Hematopoietic multipotent progenitor cell treated with erythropoietin and hydrocortisone succinate and interleukin-3 and kit ligand, for 17 days (in vitro differentiated cells): ENCODE data around the gene MAN2A2.

Experiments used
- DNase-seq: peaks from one replicate; pipeline ENCODE4 v3.0.0-alpha.2; 2015; ENCODE audit warnings: low spot score

MAN2A2 gene

GRCh38 chr15:90902840-90903732 is at the start of gene MAN2A2:
Gene MAN2A2 (plus strand): TSS chr15:90903302. CDS start chr15:90904208, 906 bp downstream.
- peak; percentile 85 for DNase-seq

DNA sequence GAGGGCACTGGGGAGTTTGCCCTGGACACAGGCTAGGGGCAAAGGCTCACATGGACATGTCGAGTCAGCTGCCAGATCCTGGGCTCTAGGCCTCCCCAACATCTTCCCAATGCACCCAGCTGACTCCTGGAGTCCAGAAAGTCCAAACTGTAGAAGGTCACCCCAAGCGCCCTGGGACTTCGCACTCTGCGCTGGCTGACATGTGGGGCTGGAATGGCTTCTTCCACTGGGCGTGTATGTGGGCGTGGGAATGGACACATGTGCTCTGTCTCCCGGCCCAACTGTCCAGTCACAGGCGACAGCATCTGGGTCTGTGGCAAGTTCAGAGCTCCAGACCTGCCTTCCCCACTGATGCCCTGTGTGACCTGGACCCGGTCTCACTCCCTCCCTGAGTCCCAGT is 48.0 kb upstream of the MAN2A2 start:
- no peak for DNase-seq

GRCh38 chr15:90857337-90857736 is 45.8 kb upstream of the MAN2A2 start:
- DNase-seq, result no peak

DNA sequence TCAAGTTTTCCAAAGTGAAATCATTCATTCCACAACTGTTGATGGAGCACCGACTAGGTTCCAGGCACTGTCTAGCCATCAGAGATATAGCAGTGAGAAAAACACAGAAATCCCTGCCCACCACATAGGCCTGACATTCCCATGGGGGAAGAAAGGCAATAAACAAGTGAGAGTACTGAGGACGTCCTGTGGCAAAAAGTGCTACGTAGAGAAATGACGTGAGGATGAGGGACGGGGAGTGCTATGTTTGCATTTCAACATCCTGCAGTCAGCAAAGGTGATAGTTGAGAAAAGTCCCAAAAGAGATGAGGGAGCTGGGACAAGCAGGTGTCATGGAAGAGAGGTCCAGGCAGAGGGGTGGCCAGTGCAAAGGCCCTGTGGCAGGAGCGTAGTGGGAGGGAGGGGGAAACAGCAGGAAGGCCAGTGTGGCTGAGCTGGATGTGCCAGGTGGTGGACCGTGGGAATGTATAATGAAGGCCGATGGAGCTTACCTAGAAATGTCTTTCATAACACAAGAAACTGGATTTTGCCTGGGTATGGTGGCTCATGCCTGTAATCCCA is 45.1 kb upstream of the MAN2A2 start:
- DNase-seq, result no peak

DNA sequence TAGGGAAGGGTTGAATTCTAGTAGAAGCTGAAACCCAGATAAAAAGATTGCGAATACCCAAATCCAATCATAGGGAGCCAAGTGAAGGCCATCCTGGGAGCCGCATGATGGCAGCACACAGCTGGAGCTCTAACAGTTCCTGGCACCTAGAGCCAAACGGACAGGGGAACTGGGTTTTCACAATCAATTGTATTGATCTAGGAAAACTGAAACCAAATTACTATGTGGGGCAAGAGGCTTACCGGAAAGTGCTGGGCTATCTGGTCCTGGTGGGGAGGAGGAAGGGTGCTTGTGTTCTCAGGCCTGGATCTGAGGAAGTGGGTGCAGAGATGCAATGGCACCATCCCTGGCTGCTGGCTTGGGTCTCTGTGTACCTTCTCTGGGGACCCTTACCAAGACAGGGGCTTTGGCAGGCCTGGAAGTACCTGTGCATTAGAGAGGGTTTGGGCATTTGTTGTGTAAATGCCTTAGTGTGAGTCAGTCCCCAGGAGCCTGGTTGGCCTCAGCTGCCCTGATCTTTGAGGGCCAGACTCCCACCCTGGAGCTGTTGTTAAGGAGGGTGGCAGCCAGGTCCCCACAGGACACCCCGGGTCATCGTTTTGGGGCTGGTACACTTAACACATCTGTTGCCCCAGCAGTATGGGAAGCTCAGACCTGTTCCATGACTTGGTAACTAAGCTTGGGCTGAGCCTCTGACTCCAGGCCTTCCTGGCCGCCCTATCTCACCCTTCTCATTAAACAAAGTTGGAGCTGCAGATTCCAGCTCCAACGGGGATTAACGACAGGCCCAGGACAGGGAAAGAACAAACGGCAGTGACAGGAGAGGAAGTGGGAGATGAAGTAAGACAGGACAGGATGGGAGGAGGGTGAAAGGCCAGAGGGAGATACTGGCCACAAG is 43.6 kb upstream of the MAN2A2 start:
- DNase-seq, result no peak

DNA sequence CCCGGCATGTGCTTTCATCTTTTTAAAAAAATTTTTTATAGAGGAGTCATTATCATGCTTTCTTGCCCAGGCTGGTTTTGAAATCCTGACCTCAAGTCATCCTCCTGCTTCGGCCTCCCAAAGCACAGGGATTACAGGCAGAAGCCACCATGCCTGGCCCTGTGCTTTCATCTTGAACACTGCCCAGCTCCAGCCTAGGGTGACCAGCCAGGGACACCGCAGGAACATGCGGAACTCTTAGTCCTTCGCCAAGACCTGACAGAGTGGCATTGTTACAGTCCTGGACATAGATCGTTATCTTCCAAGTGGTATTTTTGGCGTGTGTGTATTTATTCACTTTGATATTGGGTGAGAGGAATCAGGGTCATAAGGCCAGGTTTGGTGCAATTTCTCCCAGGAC is 42.7 kb upstream of the MAN2A2 start:
- no peak for DNase-seq

GRCh38 chr15:90860942-90861675 is 42.0 kb upstream of the MAN2A2 start:
- DNase-seq, result no peak

GRCh38 chr15:90862487-90862886 is 40.6 kb upstream of the MAN2A2 start:
- DNase-seq, result no peak

DNA sequence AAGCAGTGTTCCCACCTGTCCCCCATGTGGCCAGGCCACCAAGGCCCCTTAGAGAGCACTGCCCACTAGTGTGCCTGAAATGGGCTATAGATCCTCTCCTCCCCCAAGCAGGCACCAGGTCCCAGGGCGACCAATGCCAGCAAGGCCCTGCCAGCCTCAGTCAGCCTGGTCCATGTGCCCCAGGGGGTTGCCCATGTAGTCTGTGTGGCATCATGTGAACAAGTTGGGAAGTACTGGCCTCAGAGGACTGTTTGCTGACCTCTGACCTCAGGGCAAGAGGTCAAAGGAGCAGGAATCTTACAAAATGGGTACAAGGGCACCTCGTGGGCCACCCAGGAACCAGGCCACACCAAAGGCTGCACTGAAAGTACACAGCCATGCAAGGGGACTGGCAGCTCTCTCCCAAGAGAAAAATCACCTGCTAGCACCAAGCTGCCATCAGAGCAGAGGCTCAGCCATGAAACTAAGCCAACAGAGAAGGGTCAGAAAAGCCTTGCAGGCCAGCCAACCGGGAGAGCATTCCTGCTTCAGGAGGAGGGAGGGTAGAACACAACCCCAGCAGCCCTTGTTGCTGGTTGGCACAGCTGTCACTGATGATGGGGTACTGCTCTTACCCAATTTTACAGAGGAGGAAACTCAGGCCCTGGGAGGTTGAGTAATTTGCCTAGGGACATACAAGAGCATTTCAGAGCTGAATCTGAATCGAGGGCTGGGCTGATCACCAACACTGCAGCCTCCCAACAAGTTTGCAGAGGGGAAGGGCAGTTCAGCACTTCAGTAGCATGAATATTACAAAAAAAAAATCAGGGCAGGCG is 39.9 kb upstream of the MAN2A2 start:
- DNase-seq, result no peak

DNA sequence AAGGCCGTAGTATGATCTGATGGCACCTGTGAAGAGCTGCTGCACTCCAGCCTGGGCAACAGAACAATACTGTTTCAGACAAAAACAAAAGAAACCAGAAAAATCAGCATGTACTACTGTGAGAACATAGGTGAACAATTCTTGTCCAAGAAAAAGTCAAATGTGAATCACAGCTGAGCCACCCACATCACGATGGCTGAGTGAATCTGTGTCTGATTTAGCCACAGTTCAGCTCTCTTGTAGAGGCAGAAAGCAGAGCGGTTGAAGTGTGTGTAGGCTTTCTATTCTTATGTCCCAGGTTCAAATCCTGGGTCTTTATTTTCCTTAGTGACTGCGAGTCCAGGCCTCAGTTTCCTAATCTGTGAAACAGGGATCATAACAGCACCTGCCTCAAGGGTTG is 39.1 kb upstream of the MAN2A2 start:
- no peak for DNase-seq

GRCh38 chr15:90864507-90864906 is 38.6 kb upstream of the MAN2A2 start:
- no peak for DNase-seq

- no peak for DNase-seq
These were observed 37.4 kb upstream of the MAN2A2 start for GRCh38 chr15:90865702-90866101.

GRCh38 chr15:90866161-90866715 is 36.9 kb upstream of the MAN2A2 start:
- DNase-seq, result no peak

GRCh38 chr15:90866800-90867199 is 36.3 kb upstream of the MAN2A2 start:
- DNase-seq, result no peak

- no peak for DNase-seq
These were observed 34.8 kb upstream of the MAN2A2 start, which contains the start of gene FURIN for GRCh38 chr15:90868261-90868689. Gene FURIN (plus strand): TSS chr15:90868588. CDS start chr15:90875741, 7,153 bp downstream.

GRCh38 chr15:90869140-90869541 is 34.0 kb upstream of the MAN2A2 start:
- DNase-seq, result no peak

DNA sequence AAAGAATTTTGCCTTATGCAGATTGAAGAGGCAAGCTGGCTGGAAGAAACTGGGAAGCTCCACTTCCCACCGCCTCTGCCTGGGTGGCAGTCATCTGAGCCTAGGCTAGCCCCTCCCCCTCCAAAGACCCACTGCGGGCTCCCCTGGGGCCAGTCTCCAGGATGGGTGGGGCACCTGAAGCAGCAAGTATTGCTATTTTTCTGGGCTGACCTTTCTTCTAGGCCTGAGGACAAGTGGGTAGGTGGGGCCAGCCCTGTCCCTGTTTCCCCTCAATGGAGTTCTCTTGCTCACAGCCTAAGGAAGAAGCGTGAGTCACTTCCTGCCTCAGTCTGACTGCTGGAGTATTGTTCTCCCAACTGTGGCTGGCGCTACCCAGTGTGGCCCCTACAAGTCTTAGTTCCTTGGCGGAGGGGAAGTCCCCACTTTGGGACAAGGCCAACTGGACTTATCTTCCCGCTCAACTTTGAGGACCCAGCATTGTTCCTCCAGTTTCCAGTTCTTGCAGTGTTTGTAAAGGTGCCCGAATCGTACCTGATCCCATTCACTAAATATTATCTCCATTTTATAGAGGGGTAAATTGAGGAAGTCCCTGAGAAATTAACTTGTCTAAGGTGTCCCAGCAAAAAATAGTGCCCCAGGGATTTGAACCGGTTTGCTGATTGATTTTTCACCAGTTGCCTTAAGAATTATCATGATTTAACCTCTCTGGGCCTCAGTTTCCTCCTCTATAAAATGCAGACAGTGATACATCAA is 33.3 kb upstream of the MAN2A2 start:
- peak; percentile 43 for DNase-seq

GRCh38 chr15:90870354-90871138 is 32.6 kb upstream of the MAN2A2 start:
- DNase-seq, result peak; percentile 55

GRCh38 chr15:90871139-90871715 is 31.9 kb upstream of the MAN2A2 start:
- no peak for DNase-seq
